DMS53 treated with DMSO at 0.1 percent for 48 hours (cell line): Measurements from ENCODE around the gene MEX3B.
"Not testable (repeated sequence)": the region's sequence is repeated elsewhere in the genome, so short reads cannot be mapped to it uniquely, and the experiment has no call there.

Experiments used
- DNase-seq: peaks from one replicate; lab custom pipeline; 2025; ENCODE audit not compliant: unreplicated experiment; lab: John Stamatoyannopoulos, UW

The MEX3B gene

DNA sequence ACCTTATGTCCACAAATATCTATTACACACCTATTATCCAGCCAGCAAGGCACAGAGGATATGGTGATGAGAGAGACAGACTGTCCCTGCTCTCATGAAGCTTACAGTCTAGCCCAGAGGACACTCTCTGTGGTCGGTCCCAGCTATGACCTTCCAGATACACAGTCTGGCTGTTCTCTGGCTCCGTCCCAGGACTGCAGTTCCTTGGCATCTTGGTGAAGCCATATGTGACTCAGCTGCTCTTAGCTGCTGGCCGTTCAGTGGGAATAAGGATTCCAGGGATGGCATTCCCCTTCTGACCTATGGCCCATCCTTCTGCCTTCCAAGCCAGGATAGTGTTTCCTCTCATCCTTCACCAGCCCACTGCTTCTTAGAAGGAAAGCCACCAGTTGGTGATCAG, 30.8 kb downstream of the MEX3B start:
- no peak for DNase-seq

DNA sequence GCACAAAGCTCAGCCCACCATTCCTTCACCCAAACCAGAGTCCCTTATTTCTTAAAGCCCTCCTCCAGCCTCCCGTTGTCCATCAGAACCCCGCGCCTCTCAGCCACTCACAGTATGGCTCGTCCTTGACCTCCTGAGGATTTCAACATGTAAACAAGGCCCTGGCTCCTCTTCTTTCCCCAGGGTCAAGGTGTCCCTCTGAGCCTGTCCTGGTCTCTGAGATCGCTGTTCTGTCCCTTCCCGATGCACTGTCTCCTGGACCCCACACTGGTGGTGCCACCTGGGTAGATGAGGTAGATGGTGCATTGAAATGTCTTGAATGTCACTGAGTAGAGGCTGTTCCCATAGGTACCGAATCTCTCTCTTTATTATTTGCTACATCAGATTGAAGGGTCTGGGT, 32.9 kb downstream of the MEX3B start:
- no peak for DNase-seq

DNA sequence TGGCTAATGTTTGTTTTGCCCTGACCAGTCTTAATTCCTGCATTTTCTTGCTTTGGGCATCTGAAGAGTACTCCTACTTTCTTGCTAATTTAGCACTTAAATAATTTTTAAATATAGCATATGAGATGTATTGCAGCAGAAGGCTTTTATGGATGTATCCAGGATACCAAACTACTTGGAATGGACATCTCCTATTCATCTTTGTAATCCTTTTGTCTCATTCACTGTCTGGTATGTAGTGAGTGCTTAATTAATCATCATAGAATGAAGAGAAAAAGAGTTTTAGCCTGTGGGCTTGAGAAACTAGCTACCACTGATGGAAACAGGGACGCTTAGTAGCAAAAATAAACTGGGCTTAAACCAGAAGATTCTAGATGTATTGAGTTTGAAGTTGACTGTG, 40.6 kb downstream of the MEX3B start:
- no peak for DNase-seq

DNA sequence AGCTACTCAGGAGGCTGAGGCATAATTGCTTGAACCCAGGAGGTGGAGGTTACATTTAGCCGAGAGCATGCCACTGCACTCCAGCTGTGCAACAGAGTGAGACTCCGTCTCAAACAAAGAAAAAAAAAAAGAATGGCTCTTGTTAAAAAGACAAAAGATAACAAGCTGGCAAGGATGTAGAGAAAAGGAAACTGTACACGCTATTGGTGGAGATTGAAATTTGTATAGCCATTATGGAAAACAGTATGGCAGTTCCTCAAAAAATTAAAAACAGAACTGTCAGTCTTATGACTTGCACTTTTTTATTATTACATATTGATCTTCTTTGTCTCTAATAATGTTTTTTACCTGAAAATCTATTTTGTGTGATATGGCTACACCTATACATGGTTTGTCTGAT, 41.9 kb downstream of the MEX3B start:
- no peak for DNase-seq

DNA sequence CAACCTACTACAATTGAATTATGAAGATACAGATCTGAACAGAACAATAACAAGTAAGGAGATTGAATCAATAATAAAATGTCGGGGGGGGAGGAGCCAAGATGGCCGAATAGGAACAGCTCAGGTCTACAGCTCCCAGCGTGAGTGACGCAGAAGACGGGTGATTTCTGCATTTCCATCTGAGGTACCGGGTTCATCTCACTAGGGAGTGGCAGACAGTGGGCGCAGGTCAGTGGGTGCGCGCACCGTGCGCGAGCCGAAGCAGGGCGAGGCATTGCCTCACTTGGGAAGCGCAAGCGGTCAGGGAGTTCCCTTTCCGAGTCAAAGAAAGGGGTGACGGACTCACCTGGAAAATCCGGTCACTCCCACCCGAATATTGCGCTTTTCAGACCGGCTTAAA, 50.7 kb downstream of the MEX3B start:
- DNase-seq, result not testable (repeated sequence)

DNA sequence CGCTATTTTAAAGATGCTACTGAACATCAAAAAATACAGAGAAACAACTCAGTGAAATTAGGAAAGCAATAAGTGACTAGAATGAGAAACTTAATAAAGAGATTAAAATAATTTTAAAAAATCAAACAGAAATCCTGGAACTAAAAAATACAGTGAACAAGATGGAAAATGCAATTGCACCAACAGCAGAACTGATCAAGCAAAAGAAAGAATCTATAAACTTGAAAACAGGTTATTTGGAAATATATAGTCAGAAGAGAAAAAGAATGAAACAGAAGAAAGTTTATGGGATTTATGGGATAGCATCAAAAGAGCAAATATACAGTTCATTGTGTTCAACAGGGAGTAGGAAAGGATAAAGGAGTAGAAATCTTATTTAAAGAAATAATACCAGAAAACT, 53.3 kb downstream of the MEX3B start:
- DNase-seq, result no peak
